Sigmoid colon (tissue), 4 donors: Measurements from ENCODE around the gene LPP.

ENCODE experiments used
- EP300 ChIP-seq, 4 donors: sonication (generic); formaldehyde crosslinking; IDR thresholded peaks; one replicate each; pipeline ENCODE4 v1.6.1; 2017; ENCODE audit warnings: antibody characterized with exemption in 4 of 4
- POLR2A ChIP-seq, 2 donors: fragments of 450-650 bp; IDR thresholded peaks; one replicate each; pipeline ENCODE4 v1.6.1; 2016; ENCODE audit warnings: antibody characterized with exemption in 2 of 2, mild to moderate bottlenecking in 2 of 2, moderate library complexity in 2 of 2
- TF ChIP-seq, protein P1 (sequence below), 4 experiments: fragments of 450-650 bp in 3 of 4; fragments of 200-600 bp in 1 of 4; IDR thresholded peaks; one replicate each; pipeline ENCODE4 v1.5.1; 2016 to 2019; ENCODE audit warnings: antibody characterized with exemption in 4 of 4, mild to moderate bottlenecking in 3 of 4, moderate library complexity in 2 of 4

DNA sequence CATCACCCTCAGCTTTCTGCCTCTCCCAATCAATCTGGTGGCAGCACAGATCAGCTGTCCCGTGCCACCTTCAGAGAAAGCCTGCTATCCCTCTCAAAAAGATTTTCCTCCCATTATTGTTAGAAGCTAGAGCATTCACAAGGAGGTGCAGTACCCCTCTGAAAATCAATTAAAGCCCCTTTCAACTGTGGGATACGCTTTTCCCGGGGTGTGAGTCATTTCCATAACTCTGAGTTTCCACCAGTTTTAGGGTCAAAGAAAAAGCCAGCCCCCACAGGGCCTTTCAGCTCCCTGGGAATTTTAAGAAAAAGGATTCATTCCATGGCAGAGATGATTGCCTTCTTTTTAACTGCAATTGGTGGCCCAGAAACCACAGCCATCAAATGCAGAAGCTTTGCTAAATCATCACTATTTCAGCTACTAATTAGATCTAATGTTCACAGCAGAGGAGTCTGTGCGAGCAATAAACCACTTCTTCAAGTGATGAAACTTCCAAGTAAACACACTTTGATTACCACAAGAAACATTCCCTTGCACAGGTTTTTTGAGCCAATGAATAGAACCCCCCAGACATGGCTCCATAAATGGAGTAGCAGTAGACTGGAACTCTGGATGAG is 747.8 kb downstream of the LPP start:
- TF ChIP-seq, protein P1, sequence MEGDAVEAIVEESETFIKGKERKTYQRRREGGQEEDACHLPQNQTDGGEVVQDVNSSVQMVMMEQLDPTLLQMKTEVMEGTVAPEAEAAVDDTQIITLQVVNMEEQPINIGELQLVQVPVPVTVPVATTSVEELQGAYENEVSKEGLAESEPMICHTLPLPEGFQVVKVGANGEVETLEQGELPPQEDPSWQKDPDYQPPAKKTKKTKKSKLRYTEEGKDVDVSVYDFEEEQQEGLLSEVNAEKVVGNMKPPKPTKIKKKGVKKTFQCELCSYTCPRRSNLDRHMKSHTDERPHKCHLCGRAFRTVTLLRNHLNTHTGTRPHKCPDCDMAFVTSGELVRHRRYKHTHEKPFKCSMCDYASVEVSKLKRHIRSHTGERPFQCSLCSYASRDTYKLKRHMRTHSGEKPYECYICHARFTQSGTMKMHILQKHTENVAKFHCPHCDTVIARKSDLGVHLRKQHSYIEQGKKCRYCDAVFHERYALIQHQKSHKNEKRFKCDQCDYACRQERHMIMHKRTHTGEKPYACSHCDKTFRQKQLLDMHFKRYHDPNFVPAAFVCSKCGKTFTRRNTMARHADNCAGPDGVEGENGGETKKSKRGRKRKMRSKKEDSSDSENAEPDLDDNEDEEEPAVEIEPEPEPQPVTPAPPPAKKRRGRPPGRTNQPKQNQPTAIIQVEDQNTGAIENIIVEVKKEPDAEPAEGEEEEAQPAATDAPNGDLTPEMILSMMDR (IDR thresholded peaks at IDR 0.05) = no peak
- TF ChIP-seq POLR2A (IDR thresholded peaks at IDR 0.05) (no peak), EP300 (IDR thresholded peaks at IDR 0.05) (no peak)
